ENCODE measurements around the gene ATP8B2. TPM values are rescaled to one million over a fixed set of nuclear protein-coding genes. Genes with fewer than 3 reads are reported as not detected.

Gene ATP8B2
- total RNA-seq, 2 donors from 2014 or later = 34.1 to 41.5 TPM

DNA sequence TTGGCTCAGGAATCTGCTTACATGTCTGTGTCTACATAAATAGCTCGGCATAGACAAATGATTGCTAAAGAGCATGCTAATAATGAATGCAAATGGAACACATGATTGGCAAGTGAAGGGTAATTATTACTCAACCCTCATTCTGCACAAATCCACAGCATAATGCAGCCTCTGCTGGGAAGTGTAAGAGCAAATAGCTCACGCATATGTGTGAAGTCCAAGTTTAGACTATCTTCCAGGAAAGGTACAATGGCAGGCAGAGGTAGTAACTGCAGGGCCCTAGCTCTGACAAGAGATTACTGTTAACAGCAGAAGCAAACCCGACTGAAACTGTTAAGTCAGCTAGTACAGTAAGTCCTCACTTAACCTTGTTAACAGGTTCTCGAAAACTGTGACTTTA, 72.8 kb downstream of the ATP8B2 start:
- H3K9me3 ChIP-seq (ENCODE audit: control insufficient read depth, low read length) = no peaks in the 10 kb centered on the region
- Mint-ChIP-seq H3K36me3 (ENCODE audit: low read depth) (no peaks in the 10 kb centered on the region), H3K27ac (no peak overlapping the region), H3K4me1 (no peaks in the 10 kb centered on the region), H3K9me3 (peaks cover 3% of the 10 kb centered on the region), H3K27me3 (ENCODE audit: insufficient read depth) (peaks cover 5% of the 10 kb centered on the region), H3K4me3 (no peak overlapping the region)
- no peak overlapping the region for H3K27ac ChIP-seq (ENCODE audit: low read depth, low read length)
- no peak overlapping the region for H3K9ac ChIP-seq (ENCODE audit: extremely low read depth, low read length, poor library complexity, severe bottlenecking)
- TF ChIP-seq, protein P1, sequence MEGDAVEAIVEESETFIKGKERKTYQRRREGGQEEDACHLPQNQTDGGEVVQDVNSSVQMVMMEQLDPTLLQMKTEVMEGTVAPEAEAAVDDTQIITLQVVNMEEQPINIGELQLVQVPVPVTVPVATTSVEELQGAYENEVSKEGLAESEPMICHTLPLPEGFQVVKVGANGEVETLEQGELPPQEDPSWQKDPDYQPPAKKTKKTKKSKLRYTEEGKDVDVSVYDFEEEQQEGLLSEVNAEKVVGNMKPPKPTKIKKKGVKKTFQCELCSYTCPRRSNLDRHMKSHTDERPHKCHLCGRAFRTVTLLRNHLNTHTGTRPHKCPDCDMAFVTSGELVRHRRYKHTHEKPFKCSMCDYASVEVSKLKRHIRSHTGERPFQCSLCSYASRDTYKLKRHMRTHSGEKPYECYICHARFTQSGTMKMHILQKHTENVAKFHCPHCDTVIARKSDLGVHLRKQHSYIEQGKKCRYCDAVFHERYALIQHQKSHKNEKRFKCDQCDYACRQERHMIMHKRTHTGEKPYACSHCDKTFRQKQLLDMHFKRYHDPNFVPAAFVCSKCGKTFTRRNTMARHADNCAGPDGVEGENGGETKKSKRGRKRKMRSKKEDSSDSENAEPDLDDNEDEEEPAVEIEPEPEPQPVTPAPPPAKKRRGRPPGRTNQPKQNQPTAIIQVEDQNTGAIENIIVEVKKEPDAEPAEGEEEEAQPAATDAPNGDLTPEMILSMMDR (conservative IDR thresholded peaks at IDR 0.05) = no peak
- peaks cover 2% of the 10 kb centered on the region for H3K27me3 ChIP-seq (ENCODE audit: control insufficient read depth, insufficient read depth, low read length, poor library complexity, severe bottlenecking)
- no peak overlapping the region for H3K4me3 ChIP-seq (ENCODE audit: low read length)
- H3K36me3 ChIP-seq (ENCODE audit: control insufficient read depth, insufficient read depth, low read length) = no peaks in the 10 kb centered on the region
- 87 to 95% methylated on average over 4 of the region's 4 CpGs for WGBS, 2 experiments (ENCODE audit: insufficient coverage in 1 of 2, insufficient read length in 1 of 2)
- no peak for DNase-seq
- H3K4me1 ChIP-seq (ENCODE audit: control insufficient read depth, insufficient read depth, low read length) = no peaks in the 10 kb centered on the region

DNA sequence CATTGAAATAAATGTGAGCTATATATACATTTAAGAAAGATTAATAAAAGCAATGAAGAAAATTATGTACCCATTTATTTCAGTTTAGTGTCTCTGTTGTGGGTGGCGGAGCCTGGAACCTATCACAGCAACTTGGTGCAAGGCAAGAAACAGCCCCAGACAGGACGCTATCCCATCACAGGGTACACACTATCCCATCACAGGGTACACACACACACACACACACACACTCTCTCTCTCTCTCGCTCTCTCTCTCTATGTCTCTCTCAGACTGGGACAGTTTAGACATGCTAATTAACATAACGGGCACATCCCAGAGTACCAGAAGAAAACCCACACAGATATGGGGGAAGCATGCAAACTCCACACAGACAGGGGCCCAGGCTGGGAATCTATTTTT, 73.4 kb downstream of the ATP8B2 start:
- H3K4me3 Mint-ChIP-seq = no peak overlapping the region
- WGBS, 2 experiments (ENCODE audit: insufficient coverage in 1 of 2, insufficient read length in 1 of 2) = 94% methylated on average over 4 of the region's 4 CpGs; no CpG with 5 or more reads in 1 of the 2 experiments
- Histone ChIP-seq H3K9me3 (ENCODE audit: control insufficient read depth, low read length) (no peaks in the 10 kb centered on the region), H3K36me3 (ENCODE audit: control insufficient read depth, insufficient read depth, low read length) (no peaks in the 10 kb centered on the region), H3K4me3 (ENCODE audit: low read length) (no peak overlapping the region), H3K4me1 (ENCODE audit: control insufficient read depth, insufficient read depth, low read length) (no peaks in the 10 kb centered on the region), H3K27ac (ENCODE audit: low read depth, low read length) (no peak overlapping the region), H3K27me3 (ENCODE audit: control insufficient read depth, insufficient read depth, low read length, poor library complexity, severe bottlenecking) (peaks cover 7% of the 10 kb centered on the region), H3K9ac (ENCODE audit: extremely low read depth, low read length, poor library complexity, severe bottlenecking) (no peak overlapping the region)
- H3K27me3 Mint-ChIP-seq (ENCODE audit: insufficient read depth) = peaks cover 9% of the 10 kb centered on the region
- peaks cover 3% of the 10 kb centered on the region for H3K9me3 Mint-ChIP-seq
- no peak overlapping the region for H3K27ac Mint-ChIP-seq
- no peaks in the 10 kb centered on the region for H3K4me1 Mint-ChIP-seq
- TF ChIP-seq, protein P1 (conservative IDR thresholded peaks at IDR 0.05) = no peak
- DNase-seq = no peak
- H3K36me3 Mint-ChIP-seq (ENCODE audit: low read depth) = no peaks in the 10 kb centered on the region

DNA sequence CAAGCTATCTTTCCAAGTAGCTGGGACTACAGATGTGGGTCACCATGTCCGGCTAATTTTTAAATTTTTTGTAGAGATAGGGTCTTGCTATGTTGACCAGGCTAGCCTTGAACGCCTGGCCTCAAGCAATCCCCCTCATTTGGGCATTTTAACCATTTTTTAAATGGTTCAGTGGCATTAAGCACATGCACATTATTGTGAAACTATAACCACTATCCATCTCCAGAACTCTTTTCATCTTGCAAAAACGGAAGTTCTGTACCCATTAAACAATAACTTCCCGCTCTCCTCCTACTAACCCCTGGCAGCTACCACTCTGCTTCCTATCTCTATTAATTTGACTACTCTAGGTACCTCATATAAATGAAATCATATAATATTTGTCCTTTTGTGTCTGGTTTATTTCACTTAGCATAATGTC, 75.1 kb downstream of the ATP8B2 start:
- peaks cover 25% of the 10 kb centered on the region for H3K27me3 Mint-ChIP-seq (ENCODE audit: insufficient read depth)
- Histone ChIP-seq H3K27ac (ENCODE audit: low read depth, low read length) (no peak overlapping the region), H3K27me3 (ENCODE audit: control insufficient read depth, insufficient read depth, low read length, poor library complexity, severe bottlenecking) (peaks cover 22% of the 10 kb centered on the region), H3K4me1 (ENCODE audit: control insufficient read depth, insufficient read depth, low read length) (no peaks in the 10 kb centered on the region), H3K4me3 (ENCODE audit: low read length) (no peak overlapping the region), H3K9ac (ENCODE audit: extremely low read depth, low read length, poor library complexity, severe bottlenecking) (no peak overlapping the region), H3K9me3 (ENCODE audit: control insufficient read depth, low read length) (no peaks in the 10 kb centered on the region), H3K36me3 (ENCODE audit: control insufficient read depth, insufficient read depth, low read length) (no peaks in the 10 kb centered on the region)
- H3K9me3 Mint-ChIP-seq = peaks cover 1% of the 10 kb centered on the region
- 84 to 95% methylated on average over 3 to 4 of the region's 4 CpGs for WGBS, 2 experiments (ENCODE audit: insufficient coverage in 1 of 2, insufficient read length in 1 of 2)
- DNase-seq = no peak
- no peak overlapping the region for H3K27ac Mint-ChIP-seq
- no peaks in the 10 kb centered on the region for H3K36me3 Mint-ChIP-seq (ENCODE audit: low read depth)
- TF ChIP-seq, protein P1 (conservative IDR thresholded peaks at IDR 0.05) = no peak
- H3K4me3 Mint-ChIP-seq = no peak overlapping the region
- H3K4me1 Mint-ChIP-seq = no peaks in the 10 kb centered on the region

Other genes starting within 250 kb of the ATP8B2 start
- gene NUP210L, start 170.5 kb upstream of the ATP8B2 start, total RNA-seq = under 1 TPM; 0.07 to 0.11 TPM
- 100 to 1,000 TPM; 597 to 679 TPM for gene TPM3, start 133.4 kb upstream of the ATP8B2 start, total RNA-seq
- not detected for gene CFAP141, start 119.2 kb upstream of the ATP8B2 start, total RNA-seq
- gene UBAP2L, start 104.6 kb upstream of the ATP8B2 start, total RNA-seq = 100 to 1,000 TPM; 198 to 224 TPM
- gene HAX1, start 52.9 kb upstream of the ATP8B2 start, total RNA-seq = 10 to 100 TPM; 55.7 to 59.4 TPM
- not detected for gene AQP10, start 4.4 kb upstream of the ATP8B2 start, total RNA-seq
- gene IL6R, start 79.8 kb downstream of the ATP8B2 start, total RNA-seq = 1 to 10 TPM in 1 of 2 donors, under 1 TPM in 1; 0.77 to 1.0 TPM
- not detected for gene TDRD10, start 176.7 kb downstream of the ATP8B2 start, total RNA-seq
- gene SHE, start 176.9 kb downstream of the ATP8B2 start, total RNA-seq = under 1 TPM; 0.24 to 0.35 TPM
- 10 to 100 TPM; 83.0 to 94.7 TPM for gene UBE2Q1, start 233.1 kb downstream of the ATP8B2 start, total RNA-seq
- under 1 TPM; 0.18 to 0.55 TPM for gene CHRNB2, start 242.3 kb downstream of the ATP8B2 start, total RNA-seq